GM20000 (cell line): ENCODE data around the gene TCF4.

Experiments used
- DNase-seq: peaks from one replicate; pipeline ENCODE4 v3.0.0; 2012; ENCODE audit warnings: low spot score
- CTCF ChIP-seq: IDR thresholded peaks from 2 replicates; pipeline ENCODE4 v1.5.1; 2012; ENCODE audit warnings: mild to moderate bottlenecking, control low read depth; ENCODE audit errors: extremely low read depth, missing control alignments

TCF4 gene

GRCh38 chr18:55404136-55404830 is 183.7 kb downstream of the TCF4 start:
- DNase-seq: no peak
- no peak for TF ChIP-seq CTCF

GRCh38 chr18:55403421-55403949 is 184.5 kb downstream of the TCF4 start:
- no peak for DNase-seq
- TF ChIP-seq CTCF: no peak

GRCh38 chr18:55402731-55403405 is 185.1 kb downstream of the TCF4 start:
- DNase-seq: no peak
- TF ChIP-seq CTCF: no peak

DNA sequence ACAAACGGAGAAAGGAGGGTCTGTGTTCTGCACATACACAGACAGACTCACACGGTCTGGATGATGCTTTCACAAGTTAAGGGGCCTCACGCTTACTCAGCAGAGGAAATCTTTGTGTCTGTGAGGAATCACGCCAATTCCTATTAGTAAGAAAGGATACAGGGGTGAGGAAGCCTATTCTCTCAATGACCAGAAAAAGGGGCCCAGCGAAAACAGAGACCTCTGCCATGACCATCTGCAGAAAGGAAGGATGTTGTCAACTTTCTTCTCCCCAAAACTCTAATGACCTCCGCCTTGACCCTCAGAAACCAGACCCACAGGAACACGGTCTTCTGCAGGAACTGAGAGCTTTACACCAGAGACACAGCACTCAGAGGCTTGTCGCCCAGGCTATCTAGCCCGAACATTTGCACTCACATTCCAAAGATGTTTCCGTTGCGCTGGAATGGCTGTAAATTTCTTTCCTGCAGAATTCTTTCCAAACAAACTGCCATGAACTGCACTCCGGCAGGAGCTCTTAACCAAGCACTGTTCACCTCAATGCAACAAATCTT is 186.3 kb downstream of the TCF4 start:
- no peak for TF ChIP-seq CTCF
- DNase-seq: no peak

- DNase-seq: no peak
- no peak for TF ChIP-seq CTCF
Observed at GRCh38 chr18:55400590-55401541, 187.1 kb downstream of the TCF4 start.

DNA sequence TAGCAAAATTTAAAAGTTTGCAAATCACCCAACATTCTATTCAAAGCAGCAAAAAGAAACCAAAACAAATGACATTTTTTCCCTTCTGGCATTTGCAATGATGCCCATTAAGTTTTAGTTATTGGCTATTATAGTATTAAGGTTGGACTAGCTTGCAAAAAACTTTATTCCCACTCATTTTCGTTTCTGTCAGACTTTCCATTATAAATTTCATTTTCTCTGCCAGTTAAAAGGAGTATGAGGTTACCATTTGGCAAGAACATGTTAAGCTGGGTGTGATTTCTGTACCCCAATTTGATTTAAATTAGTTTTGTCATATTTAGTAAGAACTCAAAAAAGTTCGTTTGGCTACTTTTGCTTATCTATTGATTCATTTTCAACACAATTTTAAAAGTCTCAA is 187.9 kb downstream of the TCF4 start:
- DNase-seq: no peak
- no peak for TF ChIP-seq CTCF
